CD14-positive monocyte (primary cell): ENCODE measurements around the gene COX6A2. TPM values are rescaled to one million over a fixed set of nuclear protein-coding genes. Genes with fewer than 3 reads are reported as not detected.

Experiments
- DNase-seq, 3 donors: peaks; one replicate each; pipeline ENCODE4 v3.0.0-alpha.2; 2011 to 2022
- H2AFZ ChIP-seq: 2 replicates; pipeline ENCODE4 v1.6.0; 2012; ENCODE audit warnings: mild to moderate bottlenecking, low read depth, low read length, inconsistent platforms; ENCODE audit not compliant: insufficient read depth, poor library complexity, severe bottlenecking
- H3K27ac ChIP-seq, 2 donors: 1 replicate in 1 of 2; 2 replicates in 1 of 2; pipeline ENCODE4 v1.5.1; 2012 to 2013; ENCODE audit warnings: low read length in 2 of 2, control low read depth in 1 of 2, inconsistent platforms in 1 of 2, low read depth in 1 of 2, mild to moderate bottlenecking in 1 of 2
- H3K27me3 ChIP-seq, 2 donors: one replicate each; pipeline versions ENCODE4 v1.6.0 to v1.6.1; 2011 to 2013; ENCODE audit warnings: low read length in 2 of 2; ENCODE audit not compliant: control insufficient read depth in 2 of 2, insufficient read depth in 2 of 2
- H3K36me3 ChIP-seq, 2 donors: replicated peaks in 1 of 2; 1 replicate in 1 of 2; 2 replicates in 1 of 2; pipeline versions ENCODE4 v1.5.1 to v1.6.1; 2012 to 2013; ENCODE audit warnings: low read length in 2 of 2, control low read depth in 1 of 2, inconsistent platforms in 1 of 2, mild to moderate bottlenecking in 1 of 2; ENCODE audit not compliant: insufficient read depth in 2 of 2, control insufficient read depth in 1 of 2
- H3K4me1 ChIP-seq, 2 donors: 1 replicate in 1 of 2; 2 replicates in 1 of 2; pipeline versions ENCODE4 v1.5.1 to v1.6.1; 2012 to 2013; ENCODE audit warnings: low read length in 2 of 2, control low read depth in 1 of 2, inconsistent platforms in 1 of 2, mild to moderate bottlenecking in 1 of 2, moderate library complexity in 1 of 2; ENCODE audit not compliant: insufficient read depth in 2 of 2, control insufficient read depth in 1 of 2
- H3K4me2 ChIP-seq: replicated peaks from 2 replicates; pipeline ENCODE3; 2012; ENCODE audit warnings: low read length, moderate library complexity, mild to moderate bottlenecking; ENCODE audit not compliant: poor library complexity, severe bottlenecking; ENCODE audit errors: extremely low read depth
- H3K4me3 ChIP-seq, 3 experiments: fragments of 200-600 bp in 1 of 3; sonication (generic) in 1 of 3; replicated peaks in 1 of 3; 1 replicate in 2 of 3; 2 replicates in 1 of 3; pipeline ENCODE4 v1.5.1; 2011 to 2013; ENCODE audit warnings: low read length in 3 of 3, mild to moderate bottlenecking in 3 of 3, control low read depth in 2 of 3, low read depth in 2 of 3, inconsistent platforms in 1 of 3, moderate library complexity in 1 of 3
- H3K79me2 ChIP-seq: 2 replicates; pipeline ENCODE4 v1.6.0; 2012; ENCODE audit warnings: mild to moderate bottlenecking, control low read depth, inconsistent platforms, low read length, moderate library complexity; ENCODE audit not compliant: insufficient read depth
- H3K9ac ChIP-seq: 2 replicates; pipeline ENCODE4 v1.6.0; 2017; ENCODE audit warnings: low read length, mild to moderate bottlenecking; ENCODE audit not compliant: insufficient read depth, poor library complexity, severe bottlenecking
- H3K9me3 ChIP-seq, 2 donors: replicated peaks in 1 of 2; 1 replicate in 1 of 2; 2 replicates in 1 of 2; pipeline versions ENCODE4 v1.5.1 to v1.6.1; 2012 to 2013; ENCODE audit warnings: low read length in 2 of 2, control low read depth in 1 of 2; ENCODE audit not compliant: control insufficient read depth in 1 of 2, insufficient read depth in 1 of 2
- H4K20me1 ChIP-seq: 2 replicates; pipeline ENCODE4 v1.6.0; 2012; ENCODE audit warnings: mild to moderate bottlenecking, low read length, control low read depth, moderate library complexity; ENCODE audit not compliant: insufficient read depth
- H3K27ac Mint-ChIP-seq, 7 donors: one replicate each; pipeline ENCODE4 v1.8.0; 2020; ENCODE audit warnings: mild to moderate bottlenecking in 7 of 7, mixed read lengths in 7 of 7, moderate library complexity in 6 of 7, inconsistent platforms in 2 of 7
- H3K27me3 Mint-ChIP-seq, 3 donors: one replicate each; pipeline ENCODE4 v1.8.0; 2021 to 2022; ENCODE audit warnings: low read depth in 3 of 3, mild to moderate bottlenecking in 3 of 3, mixed read lengths in 3 of 3, moderate library complexity in 3 of 3, inconsistent platforms in 1 of 3
- H3K36me3 Mint-ChIP-seq, 2 donors: one replicate each; pipeline ENCODE4 v1.8.0; 2020; ENCODE audit warnings: mixed read lengths in 2 of 2, inconsistent platforms in 1 of 2, mild to moderate bottlenecking in 1 of 2
- H3K4me1 Mint-ChIP-seq: one replicate; pipeline ENCODE4 v1.8.0; 2020; ENCODE audit warnings: mild to moderate bottlenecking, mixed read lengths
- H3K4me3 Mint-ChIP-seq, 2 donors: one replicate each; pipeline ENCODE4 v1.8.0; 2020; ENCODE audit warnings: mild to moderate bottlenecking in 2 of 2, mixed read lengths in 2 of 2, moderate library complexity in 1 of 2
- H3K9me3 Mint-ChIP-seq, 7 donors: one replicate each; pipeline ENCODE4 v1.8.0; 2020 to 2022; ENCODE audit warnings: mixed read lengths in 7 of 7, mild to moderate bottlenecking in 6 of 7, moderate library complexity in 6 of 7, inconsistent platforms in 2 of 7
- CTCF ChIP-seq: fragments of 200-600 bp; IDR thresholded peaks from one replicate; pipeline ENCODE4 v1.8.0; 2022; ENCODE audit warnings: antibody characterized with exemption, mild to moderate bottlenecking
- WGBS: methylation state at CpG from one replicate; pipeline ENCODE4 v1.1.5; 2013; ENCODE audit warnings: missing lambda C conversion rate; ENCODE audit not compliant: insufficient coverage; 5-methylcytosine and 5-hydroxymethylcytosine counted together
- intact Hi-C, 2 donors: fragments of 100-400 bp; cut with micrococcal nuclease; formaldehyde crosslinking; loops; one replicate each; pipeline versions ENCODE4 v1.15.0 to v1.15.1; 2023
- polyA plus RNA-seq, 3 donors: library from polyadenylated mRNA; depleted of rRNA in 1 of 3; unstranded in 2 of 3; stranded (reverse) in 1 of 3; fragments of 300-500 nt in 2 of 3; fragments of >200 nt in 1 of 3; fragmentation: Illumina TruSeq in 2 of 3; gene quantifications; 1 replicate in 2 of 3; 2 replicates in 1 of 3; pipeline ENCODE4 v1.2.3, GENCODE V29; 2012 to 2021

Gene COX6A2
- polyA plus RNA-seq, 3 donors: not detected

- Histone ChIP-seq H3K9me3 (no peaks in the 10 kb centered on the region), H3K4me2 (no peak overlapping the region), H3K27me3 (no peaks in the 10 kb centered on the region), H3K79me2 (no peaks in the 10 kb centered on the region), H4K20me1 (no peaks in the 10 kb centered on the region), H3K9ac (no peak overlapping the region), H3K27ac (no peak overlapping the region), H3K36me3 (no peaks in the 10 kb centered on the region), H3K4me3 (no peak overlapping the region), H2AFZ (no peak overlapping the region), H3K4me1 (peaks cover 4 to 5% of the 10 kb centered on the region in 2 donors)
- Mint-ChIP-seq H3K9me3 (peaks cover 0 to 7% (median 0%) of the 10 kb centered on the region in 7 donors), H3K36me3 (no peaks in the 10 kb centered on the region), H3K4me3 (no peak overlapping the region), H3K4me1 (peaks cover 3% of the 10 kb centered on the region), H3K27me3 (peaks cover 5 to 23% (median 6%) of the 10 kb centered on the region in 3 donors), H3K27ac (peak overlapping the region in 2 of 7 donors; percentile 12 to 50)
- intact Hi-C loops: no loop called here
- 99% methylated on average over 7 of the region's 12 CpGs for WGBS
- DNase-seq: no peak
- TF ChIP-seq CTCF: no peak
Measured at GRCh38 chr16:31423801-31424200, 4.4 kb downstream of the COX6A2 start.

- no peaks in the 10 kb centered on the region for H3K36me3 Mint-ChIP-seq
- no peak overlapping the region for H3K4me3 Mint-ChIP-seq
- Histone ChIP-seq H3K4me1 (peaks cover 4 to 5% of the 10 kb centered on the region in 2 donors), H2AFZ (no peak overlapping the region), H3K27ac (no peak overlapping the region), H3K9ac (no peak overlapping the region), H3K4me2 (no peak overlapping the region), H3K4me3 (no peak overlapping the region), H3K36me3 (no peaks in the 10 kb centered on the region), H3K27me3 (no peaks in the 10 kb centered on the region), H3K9me3 (no peaks in the 10 kb centered on the region), H3K79me2 (no peaks in the 10 kb centered on the region), H4K20me1 (no peaks in the 10 kb centered on the region)
- WGBS: 80% methylated on average over 1 of the region's 3 CpGs
- H3K4me1 Mint-ChIP-seq: peaks cover 3% of the 10 kb centered on the region
- peaks cover 0 to 7% (median 0%) of the 10 kb centered on the region in 7 donors for H3K9me3 Mint-ChIP-seq
- no peak for DNase-seq
- intact Hi-C loops: no loop called here
- peaks cover 2 to 21% (median 5%) of the 10 kb centered on the region in 3 donors for H3K27me3 Mint-ChIP-seq
- no peak for TF ChIP-seq CTCF
- no peak overlapping the region for H3K27ac Mint-ChIP-seq
Measured at GRCh38 chr16:31423241-31423640, 4.9 kb downstream of the COX6A2 start.
